ENCODE data around the gene AP1B1.

Gene AP1B1

GRCh38 chr22:29332886-29333496 is 55.4 kb downstream of the AP1B1 start:
- H3K4me3 ChIP-seq (ENCODE audit: low read length in 2 of 2): no peak overlapping the region
- peaks cover 28 to 46% of the 10 kb centered on the region in 2 donors for H3K36me3 ChIP-seq (ENCODE audit: control insufficient read depth in 2 of 2, insufficient read depth in 2 of 2, low read length in 2 of 2)
- no peak overlapping the region for H3K27ac ChIP-seq (ENCODE audit: low read length)
- H3K9me3 ChIP-seq (ENCODE audit: control insufficient read depth in 2 of 2, low read length in 2 of 2): no peaks in the 10 kb centered on the region
- H3K4me1 ChIP-seq (ENCODE audit: control insufficient read depth, insufficient read depth, low read length): peaks cover 5% of the 10 kb centered on the region
- no peak overlapping the region for H3K9ac ChIP-seq (ENCODE audit: low read length in 2 of 2)
- H3K27me3 ChIP-seq (ENCODE audit: control insufficient read depth in 1 of 2, insufficient read depth in 2 of 2, low read length in 2 of 2): no peaks in the 10 kb centered on the region

- no peak overlapping the region for H3K4me3 ChIP-seq (ENCODE audit: low read length in 2 of 2)
- H3K36me3 ChIP-seq (ENCODE audit: control insufficient read depth in 2 of 2, insufficient read depth in 2 of 2, low read length in 2 of 2): peaks cover 20 to 36% of the 10 kb centered on the region in 2 donors
- H3K27ac ChIP-seq (ENCODE audit: low read length): no peak overlapping the region
- no peak overlapping the region for H3K9ac ChIP-seq (ENCODE audit: low read length in 2 of 2)
- H3K27me3 ChIP-seq (ENCODE audit: control insufficient read depth in 1 of 2, insufficient read depth in 2 of 2, low read length in 2 of 2): no peaks in the 10 kb centered on the region
- peaks cover 5% of the 10 kb centered on the region for H3K4me1 ChIP-seq (ENCODE audit: control insufficient read depth, insufficient read depth, low read length)
- no peaks in the 10 kb centered on the region for H3K9me3 ChIP-seq (ENCODE audit: control insufficient read depth in 2 of 2, low read length in 2 of 2)
These were observed 56.6 kb downstream of the AP1B1 start for GRCh38 chr22:29331658-29332300.

- H3K36me3 ChIP-seq (ENCODE audit: control insufficient read depth in 2 of 2, insufficient read depth in 2 of 2, low read length in 2 of 2): peaks cover 20 to 34% of the 10 kb centered on the region in 2 donors
- no peak overlapping the region for H3K9ac ChIP-seq (ENCODE audit: low read length in 2 of 2)
These were observed 57.2 kb downstream of the AP1B1 start for GRCh38 chr22:29331213-29331612.

GRCh38 chr22:29330753-29331152 is 57.6 kb downstream of the AP1B1 start:
- H3K36me3 ChIP-seq (ENCODE audit: control insufficient read depth in 2 of 2, insufficient read depth in 2 of 2, low read length in 2 of 2): peaks cover 16 to 30% of the 10 kb centered on the region in 2 donors
- H3K4me1 ChIP-seq (ENCODE audit: control insufficient read depth, insufficient read depth, low read length): peaks cover 5% of the 10 kb centered on the region
- no peak overlapping the region for H3K27ac ChIP-seq (ENCODE audit: low read length)

More at GRCh38 chr22:29331213-29331612, 57.2 kb downstream of the AP1B1 start:
- no peaks in the 10 kb centered on the region for H3K27me3 ChIP-seq (ENCODE audit: control insufficient read depth in 1 of 2, insufficient read depth in 2 of 2, low read length in 2 of 2)
- H3K27ac ChIP-seq (ENCODE audit: low read length): no peak overlapping the region
- no peak overlapping the region for H3K4me3 ChIP-seq (ENCODE audit: low read length in 2 of 2)
- H3K4me1 ChIP-seq (ENCODE audit: control insufficient read depth, insufficient read depth, low read length): peaks cover 5% of the 10 kb centered on the region
- no peaks in the 10 kb centered on the region for H3K9me3 ChIP-seq (ENCODE audit: control insufficient read depth in 2 of 2, low read length in 2 of 2)

GRCh38 chr22:29330291-29330690 is 58.1 kb downstream of the AP1B1 start:
- Histone ChIP-seq H3K4me3 (ENCODE audit: low read length in 2 of 2) (no peak overlapping the region), H3K4me1 (ENCODE audit: control insufficient read depth, insufficient read depth, low read length) (peaks cover 5% of the 10 kb centered on the region), H3K36me3 (ENCODE audit: control insufficient read depth in 2 of 2, insufficient read depth in 2 of 2, low read length in 2 of 2) (peaks cover 16 to 27% of the 10 kb centered on the region in 2 donors), H3K9ac (ENCODE audit: low read length in 2 of 2) (no peak overlapping the region), H3K27me3 (ENCODE audit: control insufficient read depth in 1 of 2, insufficient read depth in 2 of 2, low read length in 2 of 2) (no peaks in the 10 kb centered on the region), H3K9me3 (ENCODE audit: control insufficient read depth in 2 of 2, low read length in 2 of 2) (no peaks in the 10 kb centered on the region), H3K27ac (ENCODE audit: low read length) (no peak overlapping the region)

More at GRCh38 chr22:29330753-29331152, 57.6 kb downstream of the AP1B1 start:
- H3K27me3 ChIP-seq (ENCODE audit: control insufficient read depth in 1 of 2, insufficient read depth in 2 of 2, low read length in 2 of 2): no peaks in the 10 kb centered on the region
- H3K4me3 ChIP-seq (ENCODE audit: low read length in 2 of 2): no peak overlapping the region
- H3K9me3 ChIP-seq (ENCODE audit: control insufficient read depth in 2 of 2, low read length in 2 of 2): no peaks in the 10 kb centered on the region
- no peak overlapping the region for H3K9ac ChIP-seq (ENCODE audit: low read length in 2 of 2)

GRCh38 chr22:29329581-29329980 is 58.8 kb downstream of the AP1B1 start:
- Histone ChIP-seq H3K36me3 (ENCODE audit: control insufficient read depth in 2 of 2, insufficient read depth in 2 of 2, low read length in 2 of 2) (peaks cover 12 to 23% of the 10 kb centered on the region in 2 donors), H3K9me3 (ENCODE audit: control insufficient read depth in 2 of 2, low read length in 2 of 2) (no peaks in the 10 kb centered on the region), H3K4me1 (ENCODE audit: control insufficient read depth, insufficient read depth, low read length) (peaks cover 5% of the 10 kb centered on the region), H3K9ac (ENCODE audit: low read length in 2 of 2) (no peak overlapping the region), H3K27ac (ENCODE audit: low read length) (no peak overlapping the region), H3K4me3 (ENCODE audit: low read length in 2 of 2) (no peak overlapping the region), H3K27me3 (ENCODE audit: control insufficient read depth in 1 of 2, insufficient read depth in 2 of 2, low read length in 2 of 2) (no peaks in the 10 kb centered on the region)

GRCh38 chr22:29328566-29329500 is 59.5 kb downstream of the AP1B1 start:
- Histone ChIP-seq H3K27ac (ENCODE audit: low read length) (no peak overlapping the region), H3K4me1 (ENCODE audit: control insufficient read depth, insufficient read depth, low read length) (peaks cover 5% of the 10 kb centered on the region), H3K27me3 (ENCODE audit: control insufficient read depth in 1 of 2, insufficient read depth in 2 of 2, low read length in 2 of 2) (no peaks in the 10 kb centered on the region), H3K9ac (ENCODE audit: low read length in 2 of 2) (no peak overlapping the region), H3K36me3 (ENCODE audit: control insufficient read depth in 2 of 2, insufficient read depth in 2 of 2, low read length in 2 of 2) (peaks cover 12 to 20% of the 10 kb centered on the region in 2 donors), H3K4me3 (ENCODE audit: low read length in 2 of 2) (no peak overlapping the region), H3K9me3 (ENCODE audit: control insufficient read depth in 2 of 2, low read length in 2 of 2) (no peaks in the 10 kb centered on the region)

- no peak overlapping the region for H3K9ac ChIP-seq (ENCODE audit: low read length in 2 of 2)
- H3K27ac ChIP-seq (ENCODE audit: low read length): no peak overlapping the region
- H3K27me3 ChIP-seq (ENCODE audit: control insufficient read depth in 1 of 2, insufficient read depth in 2 of 2, low read length in 2 of 2): no peaks in the 10 kb centered on the region
- no peak overlapping the region for H3K4me3 ChIP-seq (ENCODE audit: low read length in 2 of 2)
- peaks cover 12 to 17% of the 10 kb centered on the region in 2 donors for H3K36me3 ChIP-seq (ENCODE audit: control insufficient read depth in 2 of 2, insufficient read depth in 2 of 2, low read length in 2 of 2)
- peaks cover 5% of the 10 kb centered on the region for H3K4me1 ChIP-seq (ENCODE audit: control insufficient read depth, insufficient read depth, low read length)
- no peaks in the 10 kb centered on the region for H3K9me3 ChIP-seq (ENCODE audit: control insufficient read depth in 2 of 2, low read length in 2 of 2)
These were observed 60.3 kb downstream of the AP1B1 start for GRCh38 chr22:29328055-29328454.

- H3K9me3 ChIP-seq (ENCODE audit: control insufficient read depth in 2 of 2, low read length in 2 of 2): no peaks in the 10 kb centered on the region
- H3K27ac ChIP-seq (ENCODE audit: low read length): no peak overlapping the region
- H3K27me3 ChIP-seq (ENCODE audit: control insufficient read depth in 1 of 2, insufficient read depth in 2 of 2, low read length in 2 of 2): no peaks in the 10 kb centered on the region
- H3K4me3 ChIP-seq (ENCODE audit: low read length in 2 of 2): no peak overlapping the region
- H3K9ac ChIP-seq (ENCODE audit: low read length in 2 of 2): no peak overlapping the region
- peaks cover 8 to 13% of the 10 kb centered on the region in 2 donors for H3K36me3 ChIP-seq (ENCODE audit: control insufficient read depth in 2 of 2, insufficient read depth in 2 of 2, low read length in 2 of 2)
- peaks cover 5% of the 10 kb centered on the region for H3K4me1 ChIP-seq (ENCODE audit: control insufficient read depth, insufficient read depth, low read length)
These were observed 61.1 kb downstream of the AP1B1 start for GRCh38 chr22:29327089-29327764.

GRCh38 chr22:29326481-29326880 is 61.9 kb downstream of the AP1B1 start:
- peaks cover 5% of the 10 kb centered on the region for H3K4me1 ChIP-seq (ENCODE audit: control insufficient read depth, insufficient read depth, low read length)
- no peak overlapping the region for H3K9ac ChIP-seq (ENCODE audit: low read length in 2 of 2)
- H3K4me3 ChIP-seq (ENCODE audit: low read length in 2 of 2): no peak overlapping the region
- H3K27me3 ChIP-seq (ENCODE audit: control insufficient read depth in 1 of 2, insufficient read depth in 2 of 2, low read length in 2 of 2): no peaks in the 10 kb centered on the region
- H3K9me3 ChIP-seq (ENCODE audit: control insufficient read depth in 2 of 2, low read length in 2 of 2): no peaks in the 10 kb centered on the region
- H3K27ac ChIP-seq (ENCODE audit: low read length): no peak overlapping the region
- peaks cover 8 to 11% of the 10 kb centered on the region in 2 donors for H3K36me3 ChIP-seq (ENCODE audit: control insufficient read depth in 2 of 2, insufficient read depth in 2 of 2, low read length in 2 of 2)
